GM12878 (cell line): ENCODE data around the gene EPHB1. TPM values are rescaled to one million over a fixed set of nuclear protein-coding genes. Genes with fewer than 3 reads are reported as not detected.

Experiments used
- ATAC-seq: fragments of 200-7000 bp; cut with Tn5 transposase; 3 replicates; pipeline ENCODE4 v1.9.1; 2020; ENCODE audit warnings: mild to moderate bottlenecking, moderate library complexity
- BruUV-seq: library from RNA; stranded (reverse); fragments of 400-500 nt; replicated peaks from 2 replicates; lab custom pipeline; 2021; lab: Mats Ljungman, UMichigan
- CTCF ChIA-PET: fragments of 300-600 bp; sonication (Branson Sonifier 250); formaldehyde crosslinking; extraction: SDS; loops from one replicate; lab custom pipeline; 2021; ENCODE audit warnings: inconsistent platforms; lab: Yijun Ruan, JAX
- POLR2A ChIA-PET: fragments of 350-600 bp; formaldehyde crosslinking; extraction: SDS; loops from one replicate; lab custom pipeline; 2021; ENCODE audit warnings: inconsistent platforms; lab: Charles Lee
- RAD21 ChIA-PET: fragments of 300-600 bp; sonication (Branson Sonifier 250); formaldehyde crosslinking; loops from one replicate; lab custom pipeline; 2023; ENCODE audit warnings: antibody characterized with exemption; ENCODE audit not compliant: unreplicated experiment; lab: Charles Lee
- SMC1A ChIA-PET: fragments of 300-600 bp; sonication (Branson Sonifier 250); formaldehyde crosslinking; loops from one replicate; lab custom pipeline; 2023; ENCODE audit not compliant: unreplicated experiment, uncharacterized antibody; lab: Charles Lee
- DNase-seq: peaks from one replicate; pipeline ENCODE4 v3.0.0-alpha.2; 2011; ENCODE audit warnings: low read depth, low spot score
- FAIRE-seq: peaks from 3 replicates; lab custom pipeline; 2011; peaks lifted over from hg19 to GRCh38; lab: Jason Lieb, UNC
- H2AFZ ChIP-seq: 2 replicates; pipeline ENCODE4 v1.6.0; 2011; ENCODE audit warnings: low read depth, low read length, control low read depth; ENCODE audit not compliant: control insufficient read depth
- H3K27ac ChIP-seq: 2 replicates; pipeline ENCODE4 v1.5.1; 2011; ENCODE audit warnings: control low read depth; ENCODE audit not compliant: control insufficient read depth, insufficient read depth
- H3K27me3 ChIP-seq, 2 experiments: replicated peaks in 1 of 2; 2 replicates each; pipeline versions ENCODE4 v1.6.0 to v1.6.1; 2011; ENCODE audit warnings: low read length in 1 of 2; ENCODE audit not compliant: control insufficient read depth in 2 of 2, insufficient read depth in 2 of 2
- H3K36me3 ChIP-seq, 2 experiments: 2 replicates each; pipeline ENCODE4 v1.5.1; 2011; ENCODE audit warnings: low read length in 1 of 2; ENCODE audit not compliant: control insufficient read depth in 2 of 2, insufficient read depth in 2 of 2
- H3K4me1 ChIP-seq: 2 replicates; pipeline ENCODE4 v1.6.1; 2011; ENCODE audit warnings: mild to moderate bottlenecking, low read length, moderate library complexity, mixed read lengths; ENCODE audit not compliant: control insufficient read depth, insufficient read depth
- H3K4me2 ChIP-seq: 2 replicates; pipeline ENCODE4 v1.6.0; 2011; ENCODE audit warnings: control low read depth; ENCODE audit not compliant: control insufficient read depth, insufficient read depth
- H3K4me3 ChIP-seq: fragments of 200-600 bp; sonication (generic); 2 replicates; pipeline ENCODE4 v1.5.1; 2016
- H3K79me2 ChIP-seq: 2 replicates; pipeline ENCODE4 v1.6.0; 2011; ENCODE audit warnings: low read length; ENCODE audit not compliant: control insufficient read depth, insufficient read depth
- H3K9ac ChIP-seq: 2 replicates; pipeline ENCODE4 v1.8.0; 2011; ENCODE audit warnings: low read length, control low read depth, mixed read lengths; ENCODE audit not compliant: control insufficient read depth, insufficient read depth
- H3K9me3 ChIP-seq: replicated peaks from 3 replicates; pipeline ENCODE4 v1.5.1; 2011; ENCODE audit warnings: mild to moderate bottlenecking, low read length; ENCODE audit not compliant: control insufficient read depth, insufficient read depth
- H4K20me1 ChIP-seq: 2 replicates; pipeline ENCODE4 v1.6.0; 2011; ENCODE audit not compliant: control insufficient read depth, insufficient read depth
- BHLHE40 ChIP-seq, 2 experiments: fragments of 450-650 bp in 1 of 2; IDR thresholded peaks; 2 replicates each; pipeline ENCODE4 v1.6.1; 2011 to 2017; ENCODE audit warnings: low read depth in 2 of 2, borderline replicate concordance in 1 of 2, improper control_type of control experiment in 1 of 2, low read length in 1 of 2, mild to moderate bottlenecking in 1 of 2
- CHD1 ChIP-seq: IDR thresholded peaks from 2 replicates; pipeline ENCODE4 v1.6.1; 2012; ENCODE audit warnings: low read depth, low read length, improper control_type of control experiment
- KDM1A ChIP-seq: fragments of 200-600 bp; sonication (generic); IDR thresholded peaks from 2 replicates; pipeline ENCODE4 v1.6.1; 2016; ENCODE audit warnings: borderline replicate concordance
- MEF2B ChIP-seq: fragments of 450-650 bp; IDR thresholded peaks from 2 replicates; pipeline ENCODE4 v1.6.1; 2018; ENCODE audit warnings: mild to moderate bottlenecking, moderate library complexity; ENCODE audit not compliant: partially characterized antibody, poor library complexity, severe bottlenecking
- NR2C2 ChIP-seq: IDR thresholded peaks from 2 replicates; pipeline ENCODE4 v1.6.1; 2011; ENCODE audit warnings: borderline replicate concordance, low read depth; ENCODE audit not compliant: control insufficient read depth, insufficient read length
- PKNOX1 ChIP-seq: fragments of 450-650 bp; IDR thresholded peaks from 2 replicates; pipeline ENCODE4 v1.6.1; 2016; ENCODE audit warnings: mild to moderate bottlenecking
- RELB ChIP-seq: fragments of 450-650 bp; IDR thresholded peaks from 2 replicates; pipeline ENCODE4 v1.6.1; 2017; ENCODE audit warnings: low read depth, mild to moderate bottlenecking, moderate library complexity
- RUNX3 ChIP-seq: IDR thresholded peaks from 2 replicates; pipeline ENCODE4 v1.6.1; 2012; ENCODE audit warnings: low read length, inconsistent platforms
- STAT3 ChIP-seq: IDR thresholded peaks from 2 replicates; pipeline ENCODE4 v1.6.1; 2011; ENCODE audit warnings: low read depth, low read length, improper control_type of control experiment
- TARDBP ChIP-seq: IDR thresholded peaks from 2 replicates; pipeline ENCODE4 v1.6.1; 2016; ENCODE audit warnings: borderline replicate concordance
- USF2 ChIP-seq: IDR thresholded peaks from 2 replicates; pipeline ENCODE4 v1.6.1; 2011; ENCODE audit warnings: low read depth, low read length, improper control_type of control experiment, borderline replicate concordance
- ZNF687 ChIP-seq: fragments of 450-650 bp; IDR thresholded peaks from 2 replicates; pipeline ENCODE4 v1.6.1; 2017; ENCODE audit warnings: mild to moderate bottlenecking, moderate library complexity
- WGBS: methylation state at CpG from one replicate; pipeline ENCODE4 v1.1.6; 2016; ENCODE audit warnings: low lambda C conversion rate; ENCODE audit not compliant: insufficient replicate concordance, insufficient coverage; ENCODE audit errors: missing lambda C conversion rate; 5-methylcytosine and 5-hydroxymethylcytosine counted together
- in situ Hi-C: fragments of 300-500 bp; cut with MboI; formaldehyde crosslinking; loops from 9 replicates; pipeline ENCODE4 v1.14.3; 2018; ENCODE audit warnings: mixed read lengths
- intact Hi-C: fragments of 100-400 bp; cut with micrococcal nuclease; formaldehyde crosslinking; loops from one replicate; pipeline ENCODE4 v1.14.2; 2022; ENCODE audit not compliant: unreplicated experiment
- polyA plus RNA-seq, 11 experiments: library from polyadenylated mRNA; depleted of rRNA in 4 of 11; unstranded in 6 of 11; stranded (reverse) in 5 of 11; fragments of >200 nt; fragmentation: Nextera tagmentation in 4 of 11; fragmentation: Illumina TruSeq in 1 of 11; extraction: Ambion mirVana in 4 of 11; extraction: Trizol in 1 of 11; gene quantifications; 1 replicate in 1 of 11; 2 replicates in 10 of 11; pipeline versions ENCODE4 v1.2.1 to v1.2.3, GENCODE V29; 2011 to 2016; ENCODE audit warnings: inconsistent platforms in 2 of 11, missing spikeins in 2 of 11, low read depth in 1 of 11
- total RNA-seq, 4 experiments: library from RNA; depleted of rRNA in 3 of 4; stranded (reverse); fragments of >200 nt in 3 of 4; fragmentation: Illumina TruSeq in 1 of 4; extraction: Trizol in 1 of 4; gene quantifications; 2 replicates each; pipeline versions ENCODE4 v1.2.1 to v1.2.3, GENCODE V29; 2013 to 2021

Gene EPHB1
- total and polyA plus RNA-seq, 10 of the 15 experiments (the other 5 are each of a cell fraction or from before 2014, with no cell fraction given) = 0.33 to 23.8 (median 1.2) TPM

GRCh38 chr3:134956395-134956794 lies 161.3 kb downstream of the EPHB1 start (continued):
- TF ChIP-seq STAT3 = no peak
- TF ChIP-seq BHLHE40 (IDR thresholded peaks at IDR 0.05; ENCODE audit: borderline replicate concordance in 1 of 2, low read depth in 2 of 2, low read length in 1 of 2) = peak; percentile 82 to 92

GRCh38 chr3:134956844-134957243 lies 161.8 kb downstream of the EPHB1 start:
- RAD21 ChIA-PET = interaction anchor here (0.8 to 3.7 kb wide), 11 partner anchors 9 to 353 kb away, joined by 3 to 36 read pairs (median 4); partner anchors contain the start of gene EPHB1
- H3K4me1 ChIP-seq = peaks cover 27% of the 10 kb centered on the region
- POLR2A ChIA-PET = interaction anchor here (0.9 to 1.6 kb wide), 2 partner anchors 9 to 53 kb away, joined by 3 to 7 read pairs; no protein-coding TSS in a partner anchor
- no peaks in the 10 kb centered on the region for H3K9me3 ChIP-seq
- in situ Hi-C loops = no loop called here
- H2AFZ ChIP-seq = no peak overlapping the region
- CTCF ChIA-PET = interaction anchor here (0.7 to 1.9 kb wide), 5 partner anchors 18 to 162 kb away, joined by 3 to 5 read pairs (median 4); partner anchors contain the start of gene EPHB1
- ATAC-seq (peak; percentile 29), FAIRE-seq (no peak), DNase-seq (no peak)
- BruUV-seq = TSS peak; percentile 26
- H3K4me3 ChIP-seq = no peak overlapping the region
- WGBS = 0% methylated on average over 1 of the region's 1 CpG
- H3K79me2 ChIP-seq = no peaks in the 10 kb centered on the region
- H3K27ac ChIP-seq = peak overlapping the region; percentile 73
- intact Hi-C loops = no loop called here
- peaks cover 0 to 8% of the 10 kb centered on the region in 2 experiments; a peak in 3 of 4 replicates for H3K36me3 ChIP-seq
- no peaks in the 10 kb centered on the region for H4K20me1 ChIP-seq
- H3K9ac ChIP-seq = no peak overlapping the region; the same call in 1 of the 2 replicates
- SMC1A ChIA-PET = interaction anchor here (0.6 to 4.6 kb wide), 13 partner anchors 10 to 161 kb away, joined by 3 to 35 read pairs (median 5); no protein-coding TSS in a partner anchor
- H3K4me2 ChIP-seq = no peak overlapping the region
- no peaks in the 10 kb centered on the region for H3K27me3 ChIP-seq
- TF ChIP-seq USF2 (no peak), CHD1 (no peak), ZNF687 (peak; percentile 85), NR2C2 (no peak), STAT3 (no peak), KDM1A (no peak), MEF2B (peak; percentile 5), TARDBP (no peak), RELB (no peak), PKNOX1 (no peak), RUNX3 (no peak)
